HepG2 (cell line): ENCODE measurements around the gene DOHH. TPM values are rescaled to one million over a fixed set of nuclear protein-coding genes. Genes with fewer than 3 reads are reported as not detected.
"Not testable (repeated sequence)": the region's sequence is repeated elsewhere in the genome, so short reads cannot be mapped to it uniquely, and the experiment has no call there.

Experiments
- ATAC-seq: fragments of 200-7000 bp; cut with Tn5 transposase; 3 replicates; pipeline ENCODE4 v1.9.1; 2020; ENCODE audit warnings: mild to moderate bottlenecking, moderate library complexity
- BruUV-seq: library from RNA; stranded (reverse); fragments of 400-500 nt; replicated peaks from 2 replicates; lab custom pipeline; 2021; lab: Mats Ljungman, UMichigan
- CTCF ChIA-PET: fragments of 300-600 bp; formaldehyde crosslinking; extraction: SDS; loops from one replicate; lab custom pipeline; 2021; ENCODE audit warnings: low total read pairs, inconsistent platforms, low intra/inter-chr PET ratio; lab: Yijun Ruan, JAX
- POLR2A ChIA-PET: fragments of 350-600 bp; sonication (Branson Sonifier 250); formaldehyde crosslinking; loops from one replicate; lab custom pipeline; 2020; ENCODE audit warnings: antibody characterized with exemption, inconsistent platforms; lab: Yijun Ruan, JAX
- DNase-seq: peaks from one replicate; pipeline ENCODE4 v3.0.0-alpha.2; 2015; ENCODE audit warnings: low spot score
- FAIRE-seq: peaks from 3 replicates; lab custom pipeline; 2011; peaks lifted over from hg19 to GRCh38; lab: Jason Lieb, UNC
- H2AFZ ChIP-seq: one replicate; pipeline ENCODE4 v1.6.1; 2011; ENCODE audit warnings: low read length, inconsistent platforms
- H3K27ac ChIP-seq: fragments of 300-600 bp; 3 replicates; pipeline ENCODE4 v1.8.0; 2011; ENCODE audit warnings: mixed run types, mild to moderate bottlenecking, mixed read lengths, low read length, inconsistent platforms; ENCODE audit not compliant: insufficient read depth; ENCODE audit errors: extremely low read length
- H3K27me3 ChIP-seq, 2 experiments: fragments of 200-600 bp in 1 of 2; 2 replicates in 1 of 2; 3 replicates in 1 of 2; pipeline versions ENCODE4 v1.6.0 to v1.8.0; 2011; ENCODE audit warnings: low read length in 2 of 2, mild to moderate bottlenecking in 2 of 2, moderate library complexity in 2 of 2, inconsistent platforms in 1 of 2; ENCODE audit not compliant: insufficient read depth in 2 of 2, control insufficient read depth in 1 of 2
- H3K36me3 ChIP-seq, 2 experiments: fragments of 200-600 bp in 1 of 2; replicated peaks in 1 of 2; 2 replicates in 1 of 2; 3 replicates in 1 of 2; pipeline versions ENCODE4 v1.5.1 to v1.8.0; 2011; ENCODE audit warnings: low read length in 2 of 2, inconsistent platforms in 1 of 2; ENCODE audit not compliant: insufficient read depth in 2 of 2, control insufficient read depth in 1 of 2
- H3K4me1 ChIP-seq: 2 replicates; pipeline ENCODE4 v1.5.1; 2012; ENCODE audit warnings: low read length, inconsistent platforms; ENCODE audit not compliant: insufficient read depth
- H3K4me2 ChIP-seq: 2 replicates; pipeline ENCODE4 v1.6.0; 2011; ENCODE audit warnings: low read depth, low read length, inconsistent platforms
- H3K4me3 ChIP-seq, 3 experiments: fragments of 200-600 bp in 1 of 3; sonication (generic), shearing (Covaris generic) in 1 of 3; replicated peaks in 1 of 3; 2 replicates each; pipeline ENCODE4 v1.5.1; 2011 to 2016; ENCODE audit warnings: low read length in 3 of 3, inconsistent platforms in 2 of 3, low read depth in 2 of 3, mild to moderate bottlenecking in 2 of 3, control low read depth in 1 of 3, mixed read lengths in 1 of 3; ENCODE audit not compliant: insufficient read depth in 1 of 3
- H3K79me2 ChIP-seq: one replicate; pipeline ENCODE4 v1.6.1; 2011; ENCODE audit warnings: low read length, inconsistent platforms; ENCODE audit not compliant: insufficient read depth
- H3K9ac ChIP-seq: 2 replicates; pipeline ENCODE4 v1.6.0; 2011; ENCODE audit warnings: mild to moderate bottlenecking, low read depth, low read length, inconsistent platforms; ENCODE audit not compliant: insufficient read depth
- H3K9me3 ChIP-seq: 2 replicates; pipeline ENCODE4 v1.5.1; 2012; ENCODE audit warnings: mild to moderate bottlenecking, low read length
- H4K20me1 ChIP-seq: 2 replicates; pipeline ENCODE4 v1.6.0; 2011; ENCODE audit warnings: inconsistent platforms, mild to moderate bottlenecking, low read length, moderate library complexity; ENCODE audit not compliant: insufficient read depth
- GTF3A ChIP-seq: sonication (generic); formaldehyde crosslinking; conservative IDR thresholded peaks from 2 replicates; pipeline ENCODE4 v1.4.0; 2020; ENCODE audit warnings: mild to moderate bottlenecking, missing genetic modification reagents
- NONO ChIP-seq, 2 experiments: fragments of 450-650 bp in 1 of 2; sonication (generic) in 1 of 2; formaldehyde crosslinking in 1 of 2; IDR thresholded peaks in 1 of 2; conservative IDR thresholded peaks in 1 of 2; 2 replicates each; pipeline versions ENCODE4 v1.6.1 to v1.8.0; 2017 to 2022; ENCODE audit warnings: mild to moderate bottlenecking in 1 of 2, missing genetic modification reagents in 1 of 2, moderate library complexity in 1 of 2
- WGBS: methylation state at CpG from one replicate; pipeline ENCODE4 v1.1.6; 2017; ENCODE audit warnings: low lambda C conversion rate; 5-methylcytosine and 5-hydroxymethylcytosine counted together
- in situ Hi-C: cut with HindIII; loops from 2 replicates; pipeline ENCODE4 v1.10.0; 2017; ENCODE audit warnings: low pct_unique_long_range_greater_than_20kb; ENCODE audit not compliant: extremely low pct_ligation_motif_present
- intact Hi-C: fragments of 100-400 bp; cut with micrococcal nuclease; formaldehyde crosslinking; loops from one replicate; pipeline ENCODE4 v1.10.0; 2022; ENCODE audit not compliant: unreplicated experiment
- polyA plus RNA-seq, 8 experiments: library from polyadenylated mRNA; depleted of rRNA in 3 of 8; stranded (reverse) in 7 of 8; unstranded in 1 of 8; fragments of >200 nt; fragmentation: Illumina TruSeq in 4 of 8; extraction: Trizol in 4 of 8; gene quantifications; 2 replicates each; pipeline versions ENCODE4 v1.2.1 to v1.2.3, GENCODE V29; 2011 to 2016; ENCODE audit warnings: low read depth in 4 of 8, missing spikeins in 1 of 8, mixed read lengths in 1 of 8; ENCODE audit not compliant: insufficient read depth in 1 of 8
- total RNA-seq, 5 experiments: library from RNA; depleted of rRNA; stranded (reverse); fragments of >200 nt; fragmentation: Illumina TruSeq; extraction: Trizol; gene quantifications; 2 replicates each; pipeline ENCODE4 v1.2.3, GENCODE V29; 2016; ENCODE audit warnings: low read depth in 1 of 5

The DOHH gene
- total and polyA plus RNA-seq, 2 of the 13 experiments (the other 11 are each of a cell fraction or from before 2014, with no cell fraction given), result 3.5 to 13.7 TPM

GRCh38 chr19:3530389-3530788 is 29.9 kb upstream of the DOHH start:
- intact Hi-C loops, result no loop called here
- in situ Hi-C loops, result no loop called here
- FAIRE-seq, result no peak
- no peak for TF ChIP-seq GTF3A (CRISPR knock-in tag)
- TF ChIP-seq NONO (IDR thresholded peaks at IDR 0.05), result no peak
- TF ChIP-seq NONO (CRISPR knock-in tag; conservative IDR thresholded peaks at IDR 0.05), result no peak
- DNase-seq, result no peak
- CTCF ChIA-PET, result no interaction called here
- no TSS peak for BruUV-seq
- no peak overlapping the region for H3K4me2 ChIP-seq
- no peaks in the 10 kb centered on the region for H3K9me3 ChIP-seq
- no peak overlapping the region for H2AFZ ChIP-seq
- no peak for ATAC-seq
- POLR2A ChIA-PET, result no interaction called here
- no peaks in the 10 kb centered on the region for H3K4me1 ChIP-seq
- 98% methylated on average over 12 of the region's 12 CpGs for WGBS
- no peak overlapping the region for H3K27ac ChIP-seq
- H3K36me3 ChIP-seq, result peaks cover 23 to 36% of the 10 kb centered on the region in 2 experiments
- H3K4me3 ChIP-seq, result no peak overlapping the region
- H4K20me1 ChIP-seq, result no peaks in the 10 kb centered on the region
- no peaks in the 10 kb centered on the region for H3K27me3 ChIP-seq
- H3K79me2 ChIP-seq, result no peaks in the 10 kb centered on the region
- no peak overlapping the region for H3K9ac ChIP-seq

GRCh38 chr19:3529299-3529698 is 28.8 kb upstream of the DOHH start:
- H3K36me3 ChIP-seq, result peaks cover 26 to 39% of the 10 kb centered on the region in 2 experiments
- H3K9me3 ChIP-seq, H3K27ac ChIP-seq, CTCF ChIA-PET, H4K20me1 ChIP-seq, H3K79me2 ChIP-seq, FAIRE-seq, POLR2A ChIA-PET, H3K27me3 ChIP-seq, H3K4me1 ChIP-seq, BruUV-seq, intact Hi-C loops, DNase-seq, H3K4me3 ChIP-seq, ATAC-seq, H2AFZ ChIP-seq, in situ Hi-C loops, H3K4me2 ChIP-seq, H3K9ac ChIP-seq: not testable (repeated sequence)
- 97% methylated on average over 7 of the region's 7 CpGs for WGBS
